HG02840 (cell line): ENCODE results near the gene PLD1.

Source experiments
- ATAC-seq: cut with Tn5 transposase; IDR thresholded peaks from one replicate; pipeline ENCODE4 v1.9.1; 2021; ENCODE audit warnings: mild to moderate bottlenecking, moderate library complexity, moderate number of reproducible peaks; ENCODE audit not compliant: unreplicated experiment, low FRiP score

PLD1 gene

DNA sequence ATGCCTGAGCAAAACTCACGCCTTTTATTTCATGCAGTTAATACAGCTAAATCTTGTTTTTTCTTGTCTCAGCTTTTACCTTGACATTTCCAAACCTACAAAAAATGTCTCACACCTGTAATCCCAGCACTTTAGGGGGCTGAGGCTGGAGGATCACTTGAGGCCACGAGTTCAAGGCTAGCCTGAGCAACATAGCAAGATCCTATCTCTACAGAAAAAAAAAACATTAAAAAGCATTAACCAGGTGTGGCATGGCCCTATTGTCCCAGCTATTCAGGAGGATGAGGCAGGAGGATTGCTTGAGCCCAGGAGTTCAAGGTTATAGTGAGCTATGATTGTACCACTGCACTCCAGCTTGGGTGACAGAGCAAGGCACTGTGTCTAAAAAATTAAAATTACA is 29.0 kb upstream of the PLD1 start:
- no peak for ATAC-seq

DNA sequence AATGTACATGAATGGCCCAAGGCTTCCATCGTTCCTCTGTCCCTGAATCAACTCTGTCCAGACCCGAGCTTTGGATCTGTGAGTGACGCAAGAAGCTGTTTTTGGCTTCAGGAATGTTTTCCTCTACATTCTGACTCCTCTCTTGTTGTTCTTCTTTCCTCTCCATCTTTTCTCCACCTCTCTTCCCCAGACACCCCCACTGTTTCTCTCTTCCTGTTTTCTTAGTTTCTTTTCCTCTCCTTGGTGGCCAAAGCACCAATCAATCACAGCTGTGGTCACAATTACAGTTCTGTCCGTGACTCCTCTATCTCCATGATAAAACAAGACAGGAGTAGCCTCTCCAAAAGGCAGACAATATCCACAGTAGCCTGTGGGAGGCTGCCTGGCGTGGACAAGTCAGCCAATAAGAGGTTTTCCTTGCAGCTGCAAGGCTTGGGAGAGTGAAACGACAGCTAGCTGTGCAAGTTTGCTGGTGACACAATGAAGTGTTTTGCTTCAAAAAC is 28.0 kb upstream of the PLD1 start:
- no peak for ATAC-seq

DNA sequence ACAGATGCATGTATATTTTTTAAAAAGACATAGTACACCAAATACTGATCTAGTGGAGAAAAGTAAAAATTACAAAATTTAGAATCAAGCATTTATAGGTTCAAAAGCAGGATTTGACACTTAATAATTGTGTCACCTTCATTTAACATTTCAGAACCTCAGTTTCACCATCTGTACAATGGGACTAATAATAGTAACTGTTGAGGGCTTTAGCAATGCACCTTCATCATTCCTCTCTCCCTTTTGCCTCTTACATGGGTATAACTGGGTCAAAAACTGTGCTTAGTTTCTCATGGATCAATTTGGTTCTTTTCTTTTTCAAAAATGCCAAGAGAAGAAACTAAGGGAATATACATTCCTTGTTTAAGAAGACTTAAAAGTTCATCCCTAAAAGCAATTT is 27.4 kb upstream of the PLD1 start:
- ATAC-seq: no peak

DNA sequence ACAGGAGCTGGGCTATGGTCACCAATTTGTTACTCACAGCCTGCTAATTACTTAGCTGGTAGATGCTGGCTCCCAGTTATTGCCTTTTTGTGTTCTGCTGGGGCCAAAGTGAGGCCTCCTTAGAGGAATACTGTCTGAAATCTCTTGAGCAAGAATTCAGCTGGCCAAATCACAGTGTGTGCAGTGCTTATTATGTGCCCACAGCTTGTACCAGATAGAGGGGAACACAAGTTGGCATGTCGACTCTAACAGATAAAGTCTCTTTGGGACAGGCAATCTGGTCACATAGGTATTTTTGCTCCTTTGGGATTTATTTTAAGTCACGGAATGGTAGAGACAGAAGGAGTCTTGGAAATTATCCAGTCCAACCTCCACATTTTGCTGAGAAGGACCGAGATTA is 26.6 kb upstream of the PLD1 start:
- ATAC-seq: no peak

DNA sequence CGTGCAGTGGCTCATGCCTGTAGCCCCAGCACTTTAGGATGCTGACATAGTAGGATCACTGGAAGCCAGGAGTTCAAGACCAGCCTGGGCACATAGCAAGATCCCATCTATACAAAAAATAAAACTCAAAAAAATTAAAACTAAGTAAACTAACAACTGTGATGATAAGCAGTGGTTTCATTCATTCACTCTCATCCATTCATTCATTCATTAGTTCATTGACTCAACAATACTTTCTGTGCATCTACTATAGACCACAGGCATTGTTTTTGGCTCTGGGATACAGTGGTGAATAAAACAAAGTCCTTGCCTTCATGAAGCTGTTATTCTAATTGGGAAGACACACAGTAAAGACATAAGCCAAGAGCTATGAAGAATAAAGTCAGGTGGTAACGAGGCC is 25.3 kb upstream of the PLD1 start:
- ATAC-seq: no peak

DNA sequence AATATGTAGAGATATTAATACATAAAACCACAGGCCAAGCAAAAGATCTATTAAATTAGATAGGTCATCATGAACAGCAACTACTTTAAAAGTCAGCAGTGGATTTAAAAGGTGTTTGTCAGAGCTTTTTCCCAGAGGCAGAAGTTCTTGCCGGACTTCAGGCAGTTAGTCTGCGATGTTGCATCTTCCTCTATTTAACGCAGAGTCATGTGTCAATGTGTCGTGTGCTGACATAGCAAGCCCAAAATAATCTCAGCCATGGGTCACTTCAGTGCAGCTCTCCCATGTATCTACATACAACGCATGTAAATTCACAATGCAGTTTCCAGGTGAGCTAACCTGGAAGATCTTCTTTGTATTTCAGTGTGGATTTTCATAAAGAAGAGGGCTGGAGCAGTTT is 24.8 kb upstream of the PLD1 start:
- no peak for ATAC-seq

DNA sequence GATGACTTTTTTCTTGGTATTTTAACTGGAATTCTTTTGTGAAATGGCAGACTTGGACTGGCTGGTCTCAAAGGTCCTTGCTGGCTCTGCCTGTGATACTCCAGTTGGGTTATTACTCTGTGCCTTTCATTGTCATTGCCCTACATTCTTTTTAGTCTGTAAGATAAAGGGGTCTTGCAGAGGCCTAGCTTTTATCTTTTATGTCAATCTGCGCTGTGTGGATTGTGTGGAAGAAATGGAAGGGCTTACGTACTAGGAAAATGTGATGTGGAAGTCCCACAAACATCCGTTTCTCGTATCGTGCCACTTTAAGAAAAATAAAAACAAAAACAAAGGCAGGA is 24.1 kb upstream of the PLD1 start:
- ATAC-seq: no peak

DNA sequence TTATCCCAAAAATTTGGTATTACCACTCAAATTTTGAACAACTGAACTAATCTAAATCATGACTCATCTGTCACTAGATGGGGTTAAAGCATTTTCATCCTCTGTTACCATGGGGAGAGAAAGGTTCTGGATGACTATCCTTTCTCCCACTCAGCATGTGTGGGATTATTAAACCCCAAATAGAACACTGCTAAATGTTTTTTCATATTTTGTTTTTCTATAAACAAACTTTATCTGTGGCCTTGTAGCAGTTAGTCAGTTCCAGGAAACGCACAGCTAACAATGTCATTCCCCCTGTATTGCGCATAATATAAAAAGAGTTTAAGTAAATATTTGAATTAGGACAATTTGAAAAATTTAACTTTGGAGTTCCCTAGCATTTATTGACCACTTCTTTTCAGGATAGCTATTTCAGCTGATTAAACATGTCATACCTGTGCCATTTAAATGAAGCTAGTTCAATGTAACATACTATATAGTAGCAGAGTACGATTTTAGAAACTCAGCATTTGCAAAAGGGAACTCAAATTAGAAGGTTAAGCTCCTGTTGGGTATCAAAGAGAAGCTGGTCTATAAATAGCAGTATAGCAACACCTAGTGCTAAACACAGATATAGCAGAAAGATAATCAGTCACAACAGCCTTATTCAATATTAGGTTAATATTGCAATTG is 23.6 kb upstream of the PLD1 start:
- no peak for ATAC-seq

DNA sequence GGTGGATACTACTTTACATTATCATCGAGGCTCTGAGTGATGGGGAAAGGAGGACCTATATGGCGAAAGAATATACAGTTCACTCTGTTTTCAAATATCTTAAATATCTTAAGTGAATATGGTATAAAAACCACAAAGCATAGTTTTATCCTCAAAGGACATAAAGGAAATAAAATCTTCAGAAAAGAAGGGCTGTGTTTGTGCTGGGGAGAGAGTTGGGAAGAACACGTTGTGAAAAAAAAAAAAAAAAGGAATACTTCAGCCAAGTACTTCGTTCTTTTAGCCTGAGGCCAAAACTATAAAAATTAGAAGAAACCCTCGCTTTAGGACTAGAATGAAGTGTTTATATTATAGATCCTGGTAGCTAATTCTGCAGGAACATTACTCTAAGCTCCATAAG is 22.7 kb upstream of the PLD1 start:
- no peak for ATAC-seq

DNA sequence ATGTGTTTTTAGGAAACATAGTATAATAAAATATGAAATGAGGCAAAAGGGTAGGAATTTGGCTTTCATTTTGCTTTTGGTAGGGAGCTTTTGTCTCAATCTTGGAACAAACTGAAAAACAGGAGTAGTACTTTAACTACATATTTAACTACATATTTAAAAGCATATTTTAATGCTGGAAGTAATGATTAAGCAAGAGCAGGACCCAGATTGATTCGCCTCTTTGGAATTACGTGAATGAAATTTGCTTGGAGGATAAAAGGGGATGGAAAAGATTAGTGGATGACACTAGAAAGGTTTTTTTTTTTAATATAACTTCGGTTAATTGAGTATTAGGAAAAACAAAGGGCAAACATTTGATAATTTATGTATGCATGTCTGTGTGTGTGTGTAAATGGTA is 21.7 kb upstream of the PLD1 start:
- ATAC-seq: no peak

DNA sequence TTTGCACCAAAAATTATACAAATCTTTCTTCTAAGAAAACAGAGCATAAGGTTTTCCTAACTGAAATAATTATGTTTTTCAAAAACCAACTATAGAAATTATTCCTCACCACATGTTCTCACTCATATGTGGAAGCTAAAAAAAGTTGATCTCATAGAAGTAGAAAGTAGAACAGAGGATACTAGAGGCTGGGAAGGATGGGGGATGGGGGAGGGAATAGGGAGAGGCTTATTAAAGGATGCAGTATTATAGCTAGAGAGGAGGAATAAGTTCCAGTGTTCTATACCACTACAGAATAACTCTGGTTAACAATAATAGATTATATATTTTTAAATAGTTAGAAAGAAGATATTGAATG is 20.2 kb upstream of the PLD1 start:
- ATAC-seq: no peak

DNA sequence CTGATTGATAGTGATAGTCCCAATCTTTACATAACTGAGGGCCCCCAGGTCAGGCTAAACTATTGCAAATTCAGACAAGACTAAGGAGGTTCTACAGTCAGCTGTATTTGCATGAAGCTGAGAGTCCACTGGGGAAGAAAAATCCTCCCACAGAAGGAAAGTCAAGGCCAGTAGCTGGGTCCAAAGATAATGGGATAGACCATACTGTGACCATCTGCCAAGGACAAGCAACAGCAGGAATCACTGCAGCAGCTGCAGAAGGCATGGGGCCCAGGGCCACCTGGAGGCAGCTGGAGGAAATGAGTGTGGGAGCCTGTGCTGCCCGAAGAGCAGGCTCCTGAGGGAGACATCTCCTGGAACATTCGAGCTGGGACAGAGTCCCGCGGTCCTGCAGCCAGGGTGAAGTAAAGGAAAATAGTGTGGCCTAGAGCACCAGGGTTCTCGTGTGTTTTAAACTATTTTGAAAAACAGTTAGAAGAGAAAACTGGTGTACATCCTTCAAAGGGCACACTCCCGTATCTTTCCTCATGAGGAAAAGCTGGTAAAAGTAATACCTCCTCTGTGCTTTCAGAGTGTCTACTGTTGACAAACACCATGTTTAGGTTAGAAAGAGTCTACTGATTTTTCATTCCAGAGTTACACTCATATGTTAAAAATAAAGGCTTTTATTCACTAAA is 19.7 kb upstream of the PLD1 start:
- no peak for ATAC-seq

DNA sequence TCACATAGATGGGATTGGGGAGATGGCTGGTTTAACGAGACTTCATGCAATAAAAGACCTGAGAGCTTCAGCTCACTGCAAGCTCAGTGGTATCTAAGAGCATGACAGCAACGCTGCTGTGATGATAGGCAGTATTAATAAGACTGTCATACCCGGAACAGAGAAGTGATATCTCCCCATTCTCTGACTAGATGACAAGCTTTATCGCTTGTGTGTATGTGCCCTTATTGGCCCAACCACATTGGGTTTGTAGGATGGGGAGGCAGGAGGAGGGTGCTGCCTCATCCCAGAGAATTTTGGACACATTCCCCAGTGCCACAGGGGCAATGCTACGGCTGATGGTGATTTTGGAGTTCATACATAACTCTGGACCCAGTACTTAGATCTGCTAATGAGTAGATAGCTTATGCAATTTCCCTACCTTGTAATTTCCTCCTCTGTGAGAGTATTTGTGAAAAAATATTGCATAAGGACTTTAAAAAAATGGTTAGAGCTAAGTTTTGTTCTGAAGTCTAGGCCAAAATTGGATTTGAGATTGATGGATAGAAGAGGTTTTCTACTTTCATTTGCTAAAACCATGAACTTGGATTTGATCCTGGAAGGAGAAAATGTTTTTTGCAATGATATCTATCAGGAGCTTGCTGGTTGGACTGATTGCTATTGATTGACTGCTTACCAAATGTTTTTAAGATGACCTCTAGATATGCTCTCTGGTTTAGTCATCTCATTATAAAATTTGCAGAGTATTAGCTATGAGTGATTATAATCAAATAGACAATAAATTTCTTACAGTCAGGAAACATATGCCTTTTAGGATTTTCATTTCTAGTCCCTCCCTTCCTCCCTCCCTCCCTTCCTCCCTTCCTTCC is 18.9 kb upstream of the PLD1 start:
- ATAC-seq: no peak

DNA sequence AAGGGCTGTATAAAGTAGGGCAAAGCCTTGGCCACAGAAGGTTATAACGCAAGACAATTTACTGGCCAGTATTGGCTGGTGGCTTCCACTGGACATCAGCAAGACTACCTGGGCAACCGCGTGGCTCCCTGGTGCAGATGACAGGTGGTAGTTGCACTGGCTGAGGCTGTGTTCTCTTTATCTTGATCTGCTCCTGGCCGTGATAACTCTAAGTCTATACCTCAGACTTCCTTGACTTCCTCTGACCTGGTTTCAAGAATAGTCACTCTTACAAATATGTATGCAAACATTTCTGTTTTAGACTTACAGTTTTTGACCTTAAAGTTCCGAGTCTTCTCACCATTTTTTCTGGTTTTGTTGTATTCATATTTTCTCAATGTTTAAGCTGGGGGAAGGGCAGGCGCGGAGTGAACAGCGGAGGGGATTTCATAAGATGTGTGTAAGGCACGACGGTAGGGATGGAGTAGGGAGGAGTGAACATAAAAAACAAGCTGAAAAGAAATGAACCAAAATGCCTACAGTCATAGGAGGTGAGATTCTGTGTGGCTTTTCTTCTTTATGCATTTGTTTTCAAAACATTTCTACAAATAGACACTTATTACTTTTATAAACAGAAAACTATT is 17.7 kb upstream of the PLD1 start:
- ATAC-seq: no peak

DNA sequence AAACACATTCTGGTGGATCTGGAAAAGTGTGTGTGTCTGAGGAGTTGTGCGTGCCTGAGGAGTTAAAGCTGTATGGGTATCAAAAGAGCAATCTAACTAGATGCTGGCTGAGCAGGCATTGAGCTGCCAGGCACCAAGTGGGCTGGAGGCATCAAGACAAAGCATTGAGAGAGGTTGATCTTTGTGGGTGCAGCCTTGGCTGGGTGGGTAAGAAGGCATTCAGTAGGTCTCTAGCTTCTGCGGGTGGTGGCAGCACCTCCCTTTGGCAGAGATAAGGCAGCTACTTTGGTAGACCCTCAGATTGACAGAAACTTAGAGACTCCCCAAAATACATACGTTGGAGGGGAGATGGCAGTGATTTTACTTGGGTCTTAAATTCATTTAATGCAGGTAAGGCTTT is 17.1 kb upstream of the PLD1 start:
- ATAC-seq: no peak

DNA sequence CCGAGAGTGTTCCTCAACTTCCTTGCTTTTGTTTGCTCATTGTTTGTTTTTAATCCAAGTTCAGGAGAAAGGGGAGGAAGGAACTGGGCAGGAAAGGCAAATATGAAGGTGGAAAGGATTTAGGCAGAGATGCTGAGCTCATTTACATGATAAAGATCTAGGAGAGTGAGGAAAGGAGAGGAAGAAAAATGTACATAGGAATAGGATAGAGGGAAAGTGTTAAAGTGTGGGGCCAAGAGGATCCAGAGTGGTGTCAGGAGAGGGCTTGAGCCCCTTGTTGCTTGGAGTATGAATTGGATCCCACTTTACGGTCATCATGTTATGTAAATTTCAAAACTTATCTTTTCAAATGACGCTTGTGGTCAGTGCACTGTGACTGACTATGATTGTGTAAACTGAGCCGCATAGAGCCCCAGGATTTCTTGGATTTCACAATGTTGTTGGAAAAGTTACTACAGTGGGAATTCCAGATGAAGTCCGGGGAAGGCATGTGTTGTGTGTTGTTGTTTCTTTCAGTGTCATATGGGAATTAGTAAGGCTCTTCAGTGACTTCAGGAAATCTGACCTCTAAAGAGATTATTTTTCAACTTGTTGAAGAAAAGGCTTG is 15.0 kb upstream of the PLD1 start:
- ATAC-seq: no peak

DNA sequence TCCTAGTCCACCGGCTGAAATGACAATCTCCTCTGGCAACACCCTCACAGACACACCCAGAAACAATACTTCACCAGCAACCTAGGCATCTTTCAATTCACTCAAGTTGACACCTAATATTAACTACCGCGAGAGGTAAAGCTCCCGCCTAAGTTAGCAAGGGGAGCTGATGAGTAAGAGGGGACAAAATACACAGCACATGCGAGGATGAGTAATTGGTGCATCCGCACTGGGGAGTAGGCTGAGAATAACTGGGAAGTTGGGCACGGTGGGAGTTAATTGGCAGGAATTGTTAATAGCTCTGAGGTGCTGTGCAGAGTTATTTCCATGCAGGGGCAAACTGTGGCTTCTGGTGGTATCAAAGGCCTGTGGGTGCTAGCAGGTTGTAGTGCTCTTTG is 14.5 kb upstream of the PLD1 start:
- ATAC-seq: no peak

DNA sequence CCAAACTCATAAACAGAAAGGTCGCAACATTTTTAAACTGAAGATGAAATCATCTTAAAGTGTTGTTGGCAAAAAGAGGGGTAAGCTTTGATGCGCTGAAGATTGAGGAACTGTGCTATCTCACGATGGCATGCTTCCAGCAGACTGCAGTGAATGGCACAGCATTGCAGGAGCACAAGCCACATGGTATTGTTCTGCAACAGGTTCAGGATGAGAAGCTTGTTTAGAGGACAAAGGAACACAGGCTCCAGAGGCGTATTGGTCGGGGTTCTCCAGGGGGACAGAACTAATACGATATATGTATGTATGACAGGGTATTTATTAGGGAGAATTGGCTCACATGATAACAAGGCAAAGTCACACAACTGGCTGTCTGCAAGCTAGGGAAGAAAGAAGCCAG is 13.8 kb upstream of the PLD1 start:
- ATAC-seq: no peak

DNA sequence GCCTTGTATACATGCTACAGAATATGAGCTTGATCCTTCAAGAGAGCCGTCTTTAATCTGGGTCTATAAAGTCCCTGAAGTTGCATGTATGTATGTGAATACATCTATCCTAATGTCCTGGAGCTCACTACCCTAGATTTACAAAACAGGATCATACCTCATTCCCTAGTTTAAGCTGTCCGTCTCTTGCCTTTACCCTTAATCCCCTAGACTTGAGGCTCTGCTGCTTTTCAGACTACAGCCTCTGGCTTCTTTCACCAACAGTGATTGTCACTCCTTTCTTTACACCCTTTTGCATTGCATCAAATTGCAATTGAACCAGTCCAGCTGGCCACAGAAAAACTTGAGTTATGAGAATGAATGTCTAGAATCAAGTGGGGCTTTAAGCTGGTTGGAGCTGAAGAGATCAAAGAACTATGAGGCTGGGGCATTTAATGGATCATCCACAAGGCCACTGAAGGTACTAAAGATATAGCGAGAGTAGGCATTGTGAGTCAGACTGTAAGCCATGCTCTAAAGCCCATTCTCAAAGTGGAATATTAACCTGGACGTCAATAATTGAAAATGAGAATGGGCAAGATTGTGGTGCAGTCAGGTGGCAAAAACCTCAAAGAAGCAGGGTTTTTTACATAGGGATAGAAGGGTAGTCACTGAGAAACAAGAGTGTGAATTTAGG is 12.3 kb upstream of the PLD1 start:
- ATAC-seq: no peak

DNA sequence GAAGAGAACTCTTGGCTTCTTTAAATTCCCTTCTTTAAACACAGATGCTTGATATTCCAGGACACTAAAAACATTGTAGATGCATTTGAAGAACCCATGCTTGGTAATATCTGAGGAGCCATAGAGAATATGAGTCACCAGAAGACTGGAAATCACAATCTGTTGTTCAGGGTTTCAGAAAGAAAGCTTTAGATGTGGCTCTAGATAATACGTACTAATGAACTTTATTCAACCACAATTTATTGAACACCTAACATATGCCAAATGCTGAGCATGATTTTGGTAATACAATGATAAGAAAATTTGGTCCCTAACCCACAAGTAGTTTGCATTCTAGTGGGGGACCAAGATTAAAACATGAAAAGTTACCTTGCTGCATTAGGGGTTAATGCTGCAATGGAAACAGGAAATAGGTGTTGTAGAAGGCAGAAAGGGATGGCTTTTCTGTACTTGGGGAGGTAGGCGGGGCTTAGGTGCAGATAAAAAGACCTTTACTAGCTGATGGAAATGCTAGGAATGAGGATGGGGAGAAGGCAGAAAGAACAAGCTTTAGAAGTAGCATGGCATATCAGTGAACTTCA is 11.6 kb upstream of the PLD1 start:
- ATAC-seq: no peak
